ENCODE data around the gene DSG2.

The DSG2 gene

DNA sequence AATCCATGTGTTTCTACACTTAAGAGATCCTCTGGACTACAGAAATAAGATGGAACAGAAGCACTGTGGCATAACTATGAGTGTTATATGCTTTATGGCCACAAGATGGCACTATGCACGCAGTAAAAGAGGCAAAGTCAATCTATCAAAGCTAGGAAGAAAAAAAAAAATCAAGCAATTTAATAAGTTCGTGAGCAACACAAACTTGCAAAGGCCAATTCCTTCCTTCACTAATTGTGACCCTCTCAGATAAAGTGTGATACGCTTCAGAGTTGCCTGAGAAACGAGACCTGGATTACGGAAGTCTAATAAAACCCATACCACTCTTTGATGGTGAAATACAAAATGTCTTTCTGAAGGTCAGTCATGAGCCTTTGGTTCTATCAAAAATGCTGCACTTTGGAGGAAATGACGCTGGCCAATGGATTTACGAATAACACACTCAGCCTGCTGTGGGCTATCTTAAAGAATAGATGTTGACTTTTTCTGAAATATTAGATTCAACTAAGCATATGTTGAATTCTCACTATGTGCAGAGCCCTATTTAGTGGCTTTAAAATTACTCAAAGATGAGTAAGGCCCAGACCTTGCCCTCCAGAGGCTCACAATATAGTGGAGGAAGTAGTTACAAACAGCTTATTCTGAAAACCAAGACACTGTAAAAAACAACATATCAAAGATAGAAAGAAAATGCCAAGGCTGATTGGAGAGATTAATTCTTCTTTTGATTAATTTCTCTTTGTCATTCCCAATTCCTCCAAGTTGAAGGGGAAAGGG, 58.2 kb downstream of the DSG2 start:
- peak; percentile 5 for DNase-seq (ENCODE audit: low read depth)

DNA sequence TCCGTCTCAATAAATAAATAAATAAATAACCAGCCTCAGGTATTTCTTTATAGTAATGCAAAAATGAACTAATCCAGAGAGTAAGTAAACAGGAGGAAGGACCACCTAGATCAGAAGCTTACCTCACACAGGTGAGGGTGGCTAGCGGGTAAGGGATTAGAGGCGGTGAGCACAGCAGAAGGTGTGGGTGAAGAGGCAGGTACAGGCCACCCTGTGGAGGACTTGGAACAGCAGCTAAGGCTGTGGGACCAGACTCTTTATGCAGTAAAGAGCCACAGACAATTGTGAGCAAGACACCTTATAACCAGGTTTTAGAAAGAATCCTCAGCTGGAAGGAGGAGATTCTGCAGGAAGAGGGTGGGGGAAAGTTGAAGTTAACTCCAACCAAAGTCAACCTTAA, 59.5 kb downstream of the DSG2 start:
- no peak for DNase-seq (ENCODE audit: low read depth)

DNA sequence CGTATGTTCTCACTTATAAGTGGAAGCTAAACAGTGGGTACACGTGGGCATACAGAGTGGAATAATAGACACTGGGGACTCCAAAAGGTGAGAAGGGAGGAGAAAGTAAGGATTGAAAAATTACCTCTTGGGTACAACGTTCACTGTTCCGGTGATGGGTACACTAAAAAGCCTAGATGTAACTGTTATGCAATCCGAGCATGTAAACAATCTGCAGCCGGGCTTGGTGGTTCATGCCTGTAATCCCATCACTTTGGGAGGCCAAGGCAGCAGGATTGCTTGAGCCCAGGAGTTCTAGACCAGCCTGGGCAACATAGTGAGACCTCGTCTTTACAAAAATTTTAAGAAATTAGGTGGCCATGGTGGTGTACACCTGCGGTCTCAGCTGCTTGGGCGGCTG, 60.6 kb downstream of the DSG2 start:
- no peak for DNase-seq (ENCODE audit: low read depth)

DNA sequence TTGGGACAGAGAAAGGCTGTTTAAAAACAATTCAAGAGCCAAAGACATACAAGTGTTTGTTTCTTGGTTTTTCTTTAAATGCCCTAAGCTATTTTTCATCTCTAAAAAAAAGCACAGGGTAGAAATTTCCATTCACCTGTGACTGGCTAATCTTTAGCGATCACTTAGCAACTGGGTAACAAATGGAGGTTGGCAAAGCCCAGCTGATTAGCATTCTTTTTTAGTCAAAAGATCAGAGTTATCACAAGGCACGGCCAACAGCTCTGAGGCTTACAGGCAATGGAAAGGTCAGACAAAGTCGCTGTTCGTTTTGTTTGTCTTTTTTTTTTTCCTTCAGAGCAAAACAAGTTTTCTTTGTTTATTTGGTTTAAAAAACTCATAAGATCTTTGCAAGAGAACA, 64.7 kb downstream of the DSG2 start:
- DNase-seq (ENCODE audit: low read depth): no peak

DNA sequence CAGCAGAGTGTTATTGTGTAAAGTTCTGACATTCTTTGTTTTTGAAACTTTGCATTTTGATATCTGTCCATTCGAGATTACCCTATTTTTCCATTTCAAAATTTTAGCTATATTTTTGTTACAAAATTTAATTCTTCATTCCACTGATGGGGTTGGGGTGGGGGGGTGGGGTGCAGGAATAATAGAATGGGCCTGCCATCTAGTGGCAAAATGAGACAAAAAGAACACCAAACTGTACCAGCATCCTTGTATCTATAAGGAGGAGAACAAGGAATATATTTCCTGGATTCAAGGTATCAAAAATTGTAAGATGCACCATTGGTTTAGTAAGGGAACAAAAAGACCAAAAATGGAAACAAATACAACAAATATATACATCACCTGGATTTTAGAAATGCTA, 65.8 kb downstream of the DSG2 start:
- no peak for DNase-seq (ENCODE audit: low read depth)

DNA sequence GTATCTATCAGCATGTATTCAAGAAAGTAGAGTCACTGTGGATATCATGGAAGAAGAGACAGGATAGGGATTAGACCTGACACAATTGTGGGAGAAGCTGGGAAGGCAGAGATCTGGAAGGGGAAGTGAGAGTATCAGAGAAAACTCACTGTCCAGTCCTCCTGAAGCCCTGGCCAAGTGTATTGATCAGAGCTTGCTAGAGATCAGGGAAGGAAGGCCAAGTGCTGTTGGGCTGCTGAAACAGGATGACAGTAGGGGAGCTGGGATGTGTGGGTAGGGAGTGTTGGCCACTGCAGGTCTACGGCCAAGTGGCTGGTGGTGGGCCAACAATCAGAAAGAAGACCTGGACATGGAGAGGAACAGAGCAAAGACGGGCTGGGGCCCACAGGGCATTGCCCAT, 67.4 kb downstream of the DSG2 start:
- DNase-seq (ENCODE audit: low read depth): no peak

DNA sequence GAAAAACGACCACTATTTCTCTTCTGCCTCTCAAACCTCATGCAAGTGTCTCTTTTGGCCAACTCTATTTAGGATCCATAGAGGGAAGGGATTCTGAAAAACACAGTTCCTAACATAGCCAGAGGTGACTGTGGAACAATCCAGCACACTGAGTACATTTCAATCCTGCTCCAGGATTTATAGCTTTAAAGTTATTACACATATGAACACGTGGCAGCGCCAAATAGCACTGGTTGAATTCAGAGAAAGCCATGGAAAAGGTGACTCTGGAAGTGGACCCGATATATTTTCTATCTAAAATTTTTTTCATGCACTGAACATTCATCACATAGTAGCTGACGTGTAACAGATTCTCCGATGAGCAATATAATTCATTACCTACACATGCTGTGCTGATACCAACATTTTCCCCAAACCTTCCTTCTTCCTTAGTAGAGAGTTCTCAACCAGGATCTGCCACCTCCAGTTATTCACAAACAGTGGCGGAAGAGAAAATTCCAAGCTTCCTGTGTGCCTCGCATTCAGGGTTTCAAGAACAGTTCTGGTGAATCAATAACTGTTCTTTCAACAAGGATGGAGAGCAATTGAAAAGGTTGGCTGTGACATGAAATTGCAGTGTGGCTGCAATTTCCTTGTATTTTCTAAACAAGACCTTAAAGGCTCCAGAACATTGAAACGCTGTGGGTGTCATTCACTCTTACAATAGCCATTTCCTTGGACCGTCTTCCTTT, 68.0 kb downstream of the DSG2 start:
- DNase-seq (ENCODE audit: low read depth): no peak

DNA sequence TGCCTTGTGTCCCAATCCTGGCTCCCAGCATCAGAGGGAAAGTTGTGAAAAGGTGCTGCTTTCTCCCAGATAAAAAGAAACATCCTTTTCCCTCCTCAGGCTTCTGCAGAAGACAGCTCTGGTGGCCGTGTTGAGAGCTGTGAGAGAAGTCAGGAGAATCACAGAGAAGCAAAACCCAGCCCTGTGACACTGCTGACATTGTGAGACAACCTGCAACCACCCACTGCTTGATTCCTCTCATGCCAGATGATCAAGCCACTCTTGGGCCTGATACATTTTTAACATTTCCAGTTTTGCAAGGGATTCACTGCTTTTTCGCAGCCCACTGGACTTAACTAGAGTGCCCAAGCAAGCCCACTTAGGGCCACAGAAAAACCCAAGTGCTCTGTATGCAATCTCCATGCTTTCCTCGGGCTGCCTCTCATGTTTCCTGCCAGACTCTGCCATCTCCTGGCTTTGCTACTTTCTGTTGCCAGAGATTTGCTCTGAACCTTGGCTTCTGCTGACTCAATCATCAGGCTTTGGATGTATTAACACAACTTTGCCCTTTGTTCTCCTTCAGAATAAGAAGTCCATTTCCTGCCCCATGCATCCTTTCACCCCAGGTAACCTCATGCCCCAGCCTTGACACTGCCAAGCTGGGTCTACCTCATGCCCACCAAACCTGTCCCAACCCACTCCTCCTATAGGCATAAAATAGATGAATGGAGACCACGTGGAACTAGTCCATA, 68.8 kb downstream of the DSG2 start:
- DNase-seq (ENCODE audit: low read depth): no peak

DNA sequence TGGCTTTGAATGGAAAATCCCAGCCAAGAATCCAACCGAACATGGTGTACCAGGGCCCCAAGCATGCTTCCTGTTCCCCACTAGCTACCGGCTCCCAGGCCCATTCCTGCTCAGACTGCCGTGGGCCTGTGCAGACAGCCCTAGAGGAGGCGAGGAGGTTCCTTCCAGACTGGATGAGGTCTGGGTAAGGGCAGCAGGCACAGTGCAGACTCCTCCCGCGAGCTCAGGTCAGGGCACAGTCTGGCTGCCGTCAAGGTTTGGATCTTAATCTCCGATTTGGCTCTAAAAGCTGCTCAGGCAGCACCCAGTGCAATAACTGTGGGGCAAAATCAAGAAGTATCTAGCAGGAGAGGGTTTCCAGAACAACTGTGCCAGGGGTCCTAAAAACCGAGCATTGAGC, 74.4 kb downstream of the DSG2 start:
- no peak for DNase-seq (ENCODE audit: low read depth)

DNA sequence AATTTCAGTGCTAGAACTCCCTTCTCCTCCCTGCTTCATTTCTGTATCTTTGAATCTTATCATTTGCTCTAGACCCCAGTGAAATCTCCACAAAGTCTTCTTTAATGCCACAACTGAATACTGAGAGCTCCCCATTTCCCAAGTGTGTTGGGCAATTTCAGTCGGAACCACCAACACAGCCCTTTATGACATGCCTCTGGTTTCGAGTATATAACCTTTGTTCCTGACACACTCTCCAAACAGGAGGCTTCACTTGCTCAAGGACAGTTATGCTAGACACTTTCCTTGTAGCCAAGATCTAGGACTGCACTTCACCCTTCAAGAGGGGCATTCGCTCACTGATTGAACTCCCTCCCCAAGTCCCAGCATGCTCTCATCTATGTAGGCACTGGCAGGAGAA, 75.1 kb downstream of the DSG2 start:
- no peak for DNase-seq (ENCODE audit: low read depth)

DNA sequence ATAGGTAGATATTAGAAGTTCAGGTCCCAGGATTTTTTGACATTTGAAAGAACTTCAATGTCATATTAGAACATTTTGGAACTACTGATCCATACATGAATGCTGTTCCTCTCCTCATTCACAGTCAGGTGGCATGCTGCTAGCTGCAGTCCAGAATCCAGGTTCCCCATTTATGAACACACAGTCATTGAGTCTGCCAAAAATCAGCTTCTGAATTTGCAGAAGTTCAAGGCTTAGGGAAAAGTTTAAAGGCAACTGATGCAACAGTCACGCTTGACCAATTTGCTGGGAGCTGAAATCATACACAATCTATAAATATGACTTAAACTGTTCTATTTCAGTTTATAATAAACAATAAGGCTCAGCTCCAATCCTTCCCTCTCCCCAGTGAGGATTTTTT, 76.4 kb downstream of the DSG2 start:
- no peak for DNase-seq (ENCODE audit: low read depth)

DNA sequence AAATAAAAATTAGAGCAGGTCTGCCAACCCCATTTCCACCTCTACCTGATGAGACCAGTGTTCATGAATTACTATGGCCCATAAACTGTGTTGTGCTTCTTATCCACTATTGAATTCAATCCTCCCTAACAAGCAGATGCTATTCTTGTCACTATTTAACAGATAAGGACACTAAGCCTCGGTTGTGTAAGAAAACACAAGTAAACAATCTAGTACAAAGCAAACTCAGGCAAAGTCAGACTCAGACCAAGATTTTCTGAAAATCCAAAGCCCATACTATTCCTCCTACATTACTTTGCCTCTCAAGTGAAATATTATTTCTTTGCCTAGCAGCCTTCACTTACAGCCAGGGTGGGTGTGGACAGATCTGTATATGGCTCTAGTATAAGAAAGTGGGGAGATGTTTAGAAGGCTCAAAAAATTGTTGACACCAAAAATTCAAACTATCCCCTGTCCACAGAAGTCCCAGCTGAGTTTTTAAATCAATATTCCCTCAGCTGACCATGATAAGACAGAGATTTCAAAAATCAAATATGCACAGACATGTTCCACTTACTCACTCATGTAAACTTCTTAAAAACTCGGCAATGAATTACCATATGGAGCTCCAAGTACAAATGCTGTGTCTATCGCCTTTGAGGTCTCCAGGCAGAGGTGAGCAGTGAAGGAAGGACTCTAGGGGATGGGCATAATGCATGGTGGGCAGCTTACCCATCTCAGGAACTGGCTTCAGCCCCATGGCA, 77.7 kb downstream of the DSG2 start:
- no peak for DNase-seq (ENCODE audit: low read depth)

DNA sequence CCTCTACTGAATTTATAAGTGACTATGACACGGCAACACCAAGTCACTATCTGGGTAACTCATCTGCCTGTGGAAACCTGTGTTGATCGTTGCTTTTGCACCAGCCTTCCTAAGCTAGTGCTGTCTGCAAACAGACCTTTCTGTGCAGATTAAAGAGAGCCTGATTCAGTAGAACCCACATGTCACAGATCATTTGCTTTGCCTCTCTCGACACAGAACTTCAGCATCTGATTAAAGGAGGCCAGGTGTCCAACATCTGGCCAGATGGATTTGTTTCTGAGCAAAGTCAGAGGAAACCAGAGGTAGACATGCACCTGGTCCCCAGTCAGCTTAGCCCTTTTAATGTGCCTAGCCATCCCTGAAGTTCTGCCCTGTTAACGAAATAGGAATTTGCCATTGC, 78.7 kb downstream of the DSG2 start:
- no peak for DNase-seq (ENCODE audit: low read depth)

DNA sequence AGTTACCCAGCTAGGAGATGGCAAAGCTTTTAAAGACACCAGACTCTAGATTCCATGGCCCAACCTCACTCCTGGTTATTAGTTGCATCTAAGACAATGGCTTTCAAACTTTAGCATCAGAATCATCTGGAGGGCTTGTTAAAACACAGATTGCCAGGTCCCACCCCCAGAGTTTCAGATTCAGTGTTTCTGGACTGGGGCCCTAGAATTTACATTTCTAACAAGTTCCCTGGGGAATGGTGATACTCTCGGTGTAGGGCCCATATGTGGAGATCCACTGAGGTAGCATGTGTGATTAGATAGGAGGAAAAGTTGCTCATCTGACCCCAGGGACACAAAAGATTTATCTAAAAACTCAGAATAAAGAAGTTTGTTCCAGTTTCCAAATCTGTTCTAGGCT, 79.2 kb downstream of the DSG2 start:
- DNase-seq (ENCODE audit: low read depth): no peak

DNA sequence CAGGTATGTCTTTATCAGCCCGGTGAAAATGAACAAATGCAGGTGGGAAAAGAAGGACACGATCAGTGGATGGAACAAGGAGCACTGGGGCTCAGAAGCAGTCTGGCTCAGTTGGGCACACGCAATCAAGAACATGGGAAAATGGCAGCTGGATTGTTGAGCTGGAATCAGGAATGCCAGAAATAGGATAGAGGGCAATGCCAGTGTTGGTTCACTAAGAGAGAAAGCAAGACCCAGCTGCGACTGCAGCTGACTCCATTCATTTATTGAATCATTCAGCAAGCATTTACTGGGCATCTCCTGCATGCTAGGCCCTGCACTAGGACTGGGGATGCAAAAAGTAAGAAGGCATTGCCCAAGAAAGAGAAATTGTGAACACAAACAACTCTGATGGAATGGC, 80.1 kb downstream of the DSG2 start:
- no peak for DNase-seq (ENCODE audit: low read depth)

DNA sequence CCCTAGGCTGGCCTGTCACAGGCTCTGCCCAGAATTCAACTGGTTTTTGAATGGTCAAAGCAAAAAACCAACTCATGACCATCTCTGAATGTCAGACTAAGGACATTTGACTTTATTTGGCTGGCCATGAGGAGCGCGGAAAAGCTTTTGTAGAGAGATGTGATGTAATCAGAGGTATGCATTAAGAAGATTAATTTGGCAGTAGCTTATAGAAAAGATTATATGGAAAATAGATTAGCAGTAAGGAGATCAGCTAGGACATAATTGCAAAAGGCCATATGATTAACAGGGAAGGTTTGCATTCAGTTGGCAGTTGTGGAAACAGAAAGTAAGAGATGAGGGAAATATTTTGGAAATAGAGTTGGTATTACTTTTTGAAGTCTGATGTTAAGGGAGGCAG, 81.4 kb downstream of the DSG2 start:
- DNase-seq (ENCODE audit: low read depth): no peak

DNA sequence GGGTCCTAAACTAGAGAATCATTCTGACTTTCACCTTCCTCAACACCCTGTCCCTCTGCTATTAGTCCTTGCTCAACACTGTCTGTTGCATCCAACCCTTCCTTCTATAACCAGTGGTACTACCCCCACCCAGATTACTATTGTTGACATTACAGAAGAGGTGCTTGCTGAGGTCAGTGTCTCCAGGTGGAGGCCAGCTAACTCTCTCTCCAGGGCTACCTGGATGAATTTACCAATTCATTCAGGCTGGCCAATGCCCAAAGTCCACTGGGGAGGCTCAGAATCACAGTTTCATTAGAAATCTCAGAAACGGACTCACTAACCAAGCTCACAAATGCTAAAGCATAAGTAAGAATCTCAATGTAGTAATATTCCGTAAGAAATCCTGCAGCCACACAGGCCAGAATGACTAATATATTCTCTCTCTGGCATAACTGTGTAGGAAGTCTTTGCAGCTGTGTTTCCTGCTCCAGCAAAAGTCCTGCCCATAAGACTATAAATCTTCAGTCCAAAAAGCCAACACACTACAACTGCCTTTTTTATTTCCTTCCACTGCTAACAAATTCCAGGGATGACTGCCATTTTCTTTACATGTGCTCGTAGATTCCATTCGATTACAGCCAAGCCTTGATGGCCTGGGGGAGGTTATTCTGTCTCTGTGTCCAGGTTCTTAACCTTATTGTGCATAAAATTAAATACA, 83.7 kb downstream of the DSG2 start:
- no peak for DNase-seq (ENCODE audit: low read depth)

DNA sequence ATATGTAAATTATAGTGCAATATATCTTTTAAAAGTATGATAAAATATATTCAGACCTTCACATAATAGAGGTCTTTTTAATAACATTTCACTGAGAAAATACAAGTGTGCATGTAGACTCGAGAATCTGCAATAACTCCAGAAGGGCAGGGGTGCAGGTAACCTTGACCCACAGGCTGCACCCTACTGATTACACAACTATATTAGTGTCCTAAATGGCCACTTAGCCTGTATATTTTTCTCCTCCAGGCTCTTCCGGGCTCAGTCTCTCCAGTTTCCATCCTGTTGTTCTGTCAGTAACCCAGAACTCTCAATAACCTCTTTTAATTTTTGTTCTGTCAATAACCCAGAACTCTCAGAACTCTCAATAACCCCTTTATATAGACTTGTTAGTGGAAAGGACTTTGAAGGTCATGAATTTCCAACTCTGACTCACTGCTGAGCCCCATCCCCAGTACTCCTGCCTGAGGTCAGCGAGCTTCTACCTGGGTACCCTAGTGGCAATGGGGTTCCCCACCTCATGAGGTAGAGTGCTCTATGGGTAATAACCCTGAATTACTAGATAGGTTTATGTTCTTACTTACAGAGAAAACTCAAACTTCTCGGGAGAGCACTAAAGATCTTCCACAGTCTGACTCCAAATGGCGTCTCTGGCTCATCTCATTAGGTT, 85.3 kb downstream of the DSG2 start:
- DNase-seq (ENCODE audit: low read depth): no peak

DNA sequence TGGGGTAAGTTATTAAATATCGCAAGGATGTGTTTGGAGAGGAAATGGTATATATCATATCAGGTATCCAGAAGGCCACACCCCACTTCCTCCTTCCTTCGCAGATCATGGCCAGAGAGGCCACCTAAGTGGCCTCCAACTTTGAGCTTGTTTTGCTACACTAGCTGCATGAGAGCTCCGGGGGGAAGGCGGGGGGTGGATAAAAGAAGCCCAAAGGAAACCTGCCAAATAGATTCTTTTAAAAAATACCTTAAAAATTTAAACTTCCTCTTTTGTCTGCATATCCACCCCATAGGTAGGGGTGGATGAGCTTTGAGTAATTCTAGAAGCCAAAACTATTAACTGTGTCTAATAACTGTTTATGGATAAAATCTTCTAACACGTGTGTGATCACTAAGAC, 88.0 kb downstream of the DSG2 start:
- no peak for DNase-seq (ENCODE audit: low read depth)

DNA sequence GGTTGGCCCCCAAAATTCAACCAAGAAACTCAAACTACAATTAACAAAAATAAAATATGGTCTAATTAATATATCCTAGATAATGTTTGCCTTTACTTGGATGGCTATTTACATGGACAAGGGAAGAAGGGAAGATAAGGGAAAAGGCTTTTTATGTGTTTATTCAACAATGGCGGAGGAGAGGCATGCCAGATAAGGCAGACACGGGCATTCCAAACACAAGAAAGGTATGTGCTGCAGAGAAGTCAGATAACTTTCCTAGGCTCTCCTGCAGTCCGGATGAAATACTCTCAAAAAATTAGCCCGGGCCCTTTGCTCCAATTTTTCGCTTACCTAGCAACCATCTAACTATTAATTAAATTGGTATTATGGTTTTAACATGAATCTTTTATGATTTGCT, 88.6 kb downstream of the DSG2 start:
- DNase-seq (ENCODE audit: low read depth): no peak

DNA sequence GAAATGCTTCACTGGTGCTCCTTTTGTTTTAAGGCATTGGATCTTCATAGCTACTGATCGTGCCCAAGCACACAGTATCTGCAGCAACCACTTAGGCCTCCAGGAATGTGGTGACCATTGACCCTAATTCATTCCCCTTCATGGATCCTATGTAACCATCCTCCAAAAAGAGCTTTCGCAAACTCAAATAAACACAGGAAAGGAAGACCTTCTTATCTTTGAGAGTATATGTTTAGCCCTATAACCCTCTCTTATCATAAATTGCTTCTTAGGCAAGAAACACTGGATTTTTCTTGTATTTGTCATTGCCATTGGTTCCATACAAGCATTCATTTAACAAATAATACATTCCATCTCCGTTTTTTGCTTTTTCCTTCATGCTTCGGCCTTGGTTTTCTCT, 89.6 kb downstream of the DSG2 start:
- DNase-seq (ENCODE audit: low read depth): no peak
